Measurements from ENCODE around the gene KLRD1.

The KLRD1 gene, protein sequence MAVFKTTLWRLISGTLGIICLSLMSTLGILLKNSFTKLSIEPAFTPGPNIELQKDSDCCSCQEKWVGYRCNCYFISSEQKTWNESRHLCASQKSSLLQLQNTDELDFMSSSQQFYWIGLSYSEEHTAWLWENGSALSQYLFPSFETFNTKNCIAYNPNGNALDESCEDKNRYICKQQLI

DNA sequence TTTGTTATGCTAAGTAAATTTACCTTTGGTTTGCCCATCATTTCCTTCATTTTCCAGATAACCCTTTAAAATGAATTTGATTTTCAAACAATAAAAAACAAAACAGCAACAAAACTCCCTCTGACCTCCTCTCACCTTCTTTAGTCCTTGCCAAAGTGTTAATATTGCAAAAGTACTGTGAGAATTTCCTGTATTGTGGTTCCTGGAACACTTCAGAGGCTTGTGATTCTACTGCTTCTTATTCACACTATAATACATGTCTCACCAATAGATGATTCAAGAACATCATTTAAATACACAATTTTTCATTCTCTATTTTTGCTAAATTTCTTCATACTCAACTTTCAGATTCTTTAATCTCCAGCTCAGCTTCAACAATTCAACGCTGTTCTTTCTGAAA, at the start of gene KLRD1:
Gene KLRD1 (plus strand): TSS at position 241 of the 400 bp plus-strand sequence. CDS start 208 bp downstream, outside the sequence.
- no peak for DNase-seq
- TF ChIP-seq POLR2A (IDR thresholded peaks at IDR 0.05; ENCODE audit: low read length): no peak
- no peak for TF ChIP-seq GATA1 (IDR thresholded peaks at IDR 0.05; ENCODE audit: low read depth, low read length)

GRCh38 chr12:10260927-10261326, 46.7 kb upstream of the KLRD1 start:
- no peak for DNase-seq
- no peak for TF ChIP-seq GATA1 (IDR thresholded peaks at IDR 0.05; ENCODE audit: low read depth, low read length)
- TF ChIP-seq POLR2A (IDR thresholded peaks at IDR 0.05; ENCODE audit: low read length): no peak

- no peak for TF ChIP-seq GATA1 (IDR thresholded peaks at IDR 0.05; ENCODE audit: low read depth, low read length)
- TF ChIP-seq POLR2A (IDR thresholded peaks at IDR 0.05; ENCODE audit: low read length): no peak
- no peak for DNase-seq
These were observed 39.6 kb upstream of the KLRD1 start for GRCh38 chr12:10268037-10268436.

- TF ChIP-seq POLR2A (IDR thresholded peaks at IDR 0.05; ENCODE audit: low read length) (no peak), GATA1 (IDR thresholded peaks at IDR 0.05; ENCODE audit: low read depth, low read length) (no peak)
- no peak for DNase-seq
These were observed 35.2 kb upstream of the KLRD1 start for GRCh38 chr12:10272467-10272866.

GRCh38 chr12:10276774-10277173, 30.9 kb upstream of the KLRD1 start:
- TF ChIP-seq POLR2A (IDR thresholded peaks at IDR 0.05; ENCODE audit: low read length): no peak
- TF ChIP-seq GATA1 (IDR thresholded peaks at IDR 0.05; ENCODE audit: low read depth, low read length): no peak
- no peak for DNase-seq

DNA sequence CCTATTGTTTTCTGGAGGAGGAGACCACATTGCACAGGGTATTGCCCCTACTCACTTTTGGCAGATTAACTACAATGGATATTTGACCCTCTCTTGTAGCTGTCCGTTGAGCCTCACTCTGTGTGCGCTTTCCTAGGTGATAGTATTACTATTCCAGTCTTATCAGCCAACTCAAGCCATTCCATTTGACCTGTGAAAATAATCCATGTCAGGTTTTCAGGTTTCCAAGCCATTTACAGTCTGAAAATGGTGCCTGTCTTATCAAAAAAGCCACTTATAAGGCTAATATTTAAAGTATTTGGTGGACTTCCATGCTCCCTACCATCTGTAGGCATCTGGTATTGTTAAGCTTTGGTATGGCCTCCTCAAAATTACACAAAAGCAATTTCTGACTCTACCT, 29.6 kb upstream of the KLRD1 start:
- no peak for DNase-seq
- no peak for TF ChIP-seq GATA1 (IDR thresholded peaks at IDR 0.05; ENCODE audit: low read depth, low read length)

- no peak for DNase-seq
- TF ChIP-seq POLR2A (IDR thresholded peaks at IDR 0.05; ENCODE audit: low read length) (no peak), GATA1 (IDR thresholded peaks at IDR 0.05; ENCODE audit: low read depth, low read length) (no peak)
These were observed 27.7 kb upstream of the KLRD1 start for GRCh38 chr12:10279937-10280336.

GRCh38 chr12:10283027-10283426, 24.6 kb upstream of the KLRD1 start:
- DNase-seq: no peak
- no peak for TF ChIP-seq POLR2A (IDR thresholded peaks at IDR 0.05; ENCODE audit: low read length)
- TF ChIP-seq GATA1 (IDR thresholded peaks at IDR 0.05; ENCODE audit: low read depth, low read length): no peak

DNA sequence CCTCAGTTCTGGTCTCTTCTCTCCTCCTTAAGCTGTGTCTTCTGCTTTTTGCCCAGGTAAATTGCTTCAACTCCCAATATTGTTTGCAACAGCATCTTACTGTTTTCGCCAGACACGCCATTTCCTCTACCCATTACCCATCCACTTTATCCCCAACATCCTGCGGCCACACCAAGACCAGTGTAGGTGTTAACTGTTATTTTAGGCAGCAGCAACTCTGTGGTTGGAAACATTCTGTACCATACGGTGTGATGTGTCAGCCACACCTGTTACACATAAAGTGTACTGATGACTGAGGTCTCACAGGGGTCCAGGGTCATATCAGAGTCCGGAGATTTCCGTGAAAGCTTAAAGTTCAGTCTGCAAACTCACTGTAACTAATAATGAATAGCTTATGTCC, 21.8 kb upstream of the KLRD1 start:
- DNase-seq: no peak
- TF ChIP-seq POLR2A (IDR thresholded peaks at IDR 0.05; ENCODE audit: low read length): no peak
- no peak for TF ChIP-seq GATA1 (IDR thresholded peaks at IDR 0.05; ENCODE audit: low read depth, low read length)

DNA sequence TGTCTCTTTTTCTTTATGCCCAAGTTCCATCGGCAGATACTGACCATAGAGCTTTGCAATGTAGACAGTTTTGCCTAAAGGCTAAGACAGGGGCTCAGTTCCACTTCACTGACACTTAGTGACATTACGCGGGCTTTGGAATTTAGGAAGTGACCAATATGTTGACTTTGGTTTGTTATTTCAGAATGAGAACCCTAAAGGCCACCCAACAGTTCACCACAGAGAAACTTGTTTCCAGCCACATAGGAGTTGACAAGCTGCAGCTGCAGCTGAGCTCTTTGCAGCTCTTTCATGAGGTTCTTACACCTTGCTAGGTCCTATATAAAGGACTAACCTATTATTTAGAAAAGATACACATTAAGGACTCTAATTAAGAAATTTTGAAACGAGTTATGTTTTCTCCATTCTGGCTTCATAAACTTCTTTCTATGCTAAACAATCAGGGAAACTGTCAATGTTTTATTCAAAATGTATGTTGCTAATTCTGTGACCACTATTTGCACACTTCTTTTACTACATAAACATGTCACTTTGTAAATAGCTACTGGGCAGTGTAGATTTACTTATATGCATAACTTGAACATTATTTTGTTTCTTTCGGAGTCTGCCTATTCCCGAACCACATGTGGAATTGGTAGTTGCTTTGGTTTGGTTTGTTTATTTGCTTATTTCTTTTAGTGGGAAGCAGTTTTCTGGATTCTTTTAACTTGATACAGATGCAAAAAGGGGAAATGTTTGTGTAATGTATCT, 18.5 kb upstream of the KLRD1 start:
- DNase-seq: no peak
- TF ChIP-seq POLR2A (IDR thresholded peaks at IDR 0.05; ENCODE audit: low read length) (no peak), GATA1 (IDR thresholded peaks at IDR 0.05; ENCODE audit: low read depth, low read length) (no peak)

DNA sequence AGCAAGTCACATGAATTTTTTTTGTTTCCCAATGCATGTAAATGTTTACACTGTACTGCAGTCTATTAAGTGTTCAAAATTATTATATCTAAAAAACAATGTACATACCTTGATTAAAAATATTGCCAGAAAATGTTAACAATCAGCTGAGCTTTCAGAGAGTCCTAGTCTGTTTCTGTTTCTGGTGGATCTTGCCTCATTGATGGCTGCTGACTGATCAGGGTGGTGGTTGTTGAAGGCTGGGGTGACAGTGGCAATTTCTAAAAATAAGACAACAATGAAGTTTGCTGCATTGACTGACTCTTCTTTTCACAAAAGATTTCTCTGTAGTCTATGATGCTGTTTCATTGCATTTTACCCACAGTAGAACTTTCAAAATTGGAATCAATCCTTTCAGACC, 16.6 kb upstream of the KLRD1 start:
- DNase-seq: no peak
- TF ChIP-seq GATA1 (IDR thresholded peaks at IDR 0.05; ENCODE audit: low read depth, low read length) (no peak), POLR2A (IDR thresholded peaks at IDR 0.05; ENCODE audit: low read length) (no peak)

DNA sequence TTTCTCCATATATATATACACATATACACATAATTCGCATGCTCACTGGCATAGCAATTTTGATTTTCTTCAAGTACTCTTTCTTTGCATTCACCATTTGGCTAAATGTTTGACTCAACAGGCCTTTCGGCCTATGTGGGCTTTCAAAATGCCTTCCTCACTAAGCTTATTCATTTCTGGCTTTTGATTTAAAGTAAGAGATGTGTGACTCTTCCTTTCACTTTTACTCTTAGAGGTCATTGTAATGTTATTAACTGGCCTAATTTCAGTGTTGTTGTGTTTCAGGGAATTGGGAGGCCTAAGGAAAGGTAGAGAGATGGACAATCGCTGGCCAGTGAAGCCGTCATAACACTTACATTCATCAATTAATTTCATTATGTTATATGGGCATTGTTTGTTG, 14.5 kb upstream of the KLRD1 start:
- TF ChIP-seq GATA1 (IDR thresholded peaks at IDR 0.05; ENCODE audit: low read depth, low read length) (no peak), POLR2A (IDR thresholded peaks at IDR 0.05; ENCODE audit: low read length) (no peak)
- no peak for DNase-seq

DNA sequence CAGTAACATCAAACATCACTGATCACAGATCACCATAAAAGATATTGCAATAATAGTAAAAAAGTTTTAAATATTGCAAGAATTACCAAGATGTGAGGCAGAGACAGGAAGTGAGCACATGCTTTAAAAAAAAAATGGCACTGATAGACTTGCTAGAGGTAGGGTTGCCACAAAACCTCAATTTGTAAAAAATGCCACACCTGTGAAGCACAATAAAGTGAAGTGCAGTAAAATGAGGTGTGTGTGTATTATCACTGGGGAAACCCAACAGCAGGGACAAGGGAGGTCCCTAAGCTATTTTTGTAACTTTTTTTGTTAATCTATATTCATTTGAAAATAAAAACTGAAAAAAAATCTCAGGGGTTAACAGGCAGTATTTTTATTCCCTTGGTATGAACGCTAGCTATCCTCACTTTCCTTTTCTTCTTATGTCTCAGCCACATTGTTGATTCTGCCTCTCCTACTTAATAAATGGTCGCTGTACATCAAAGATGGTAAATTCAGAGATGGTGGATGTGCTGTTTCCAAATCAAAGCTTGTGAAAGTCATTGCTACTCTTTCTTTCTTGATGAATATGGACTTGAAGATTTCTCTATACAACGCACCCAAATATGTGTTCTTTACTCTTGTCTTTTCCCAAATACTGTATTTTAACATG, 14.0 kb upstream of the KLRD1 start:
- TF ChIP-seq GATA1 (IDR thresholded peaks at IDR 0.05; ENCODE audit: low read depth, low read length): no peak
- no peak for TF ChIP-seq POLR2A (IDR thresholded peaks at IDR 0.05; ENCODE audit: low read length)
- no peak for DNase-seq

DNA sequence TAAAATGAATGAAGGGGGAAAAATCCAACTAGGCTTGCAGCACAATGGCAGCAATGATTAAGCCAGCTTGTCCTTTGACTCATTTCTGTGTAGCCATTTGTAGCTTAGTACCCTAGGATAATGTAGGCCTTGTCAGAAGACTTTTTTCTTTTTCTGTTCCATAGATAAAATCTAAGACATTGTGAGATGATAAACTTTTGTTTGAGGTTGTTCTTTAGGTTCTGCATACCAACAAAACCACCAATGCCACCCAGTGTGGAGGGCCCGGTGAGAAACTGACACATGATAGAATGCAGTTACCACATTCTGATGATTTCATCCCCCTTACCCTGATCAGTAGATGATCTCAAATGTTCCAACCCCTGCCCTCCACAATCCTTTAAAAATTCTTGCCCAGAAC, 6.6 kb upstream of the KLRD1 start:
- no peak for TF ChIP-seq GATA1 (IDR thresholded peaks at IDR 0.05; ENCODE audit: low read depth, low read length)
- TF ChIP-seq POLR2A (IDR thresholded peaks at IDR 0.05; ENCODE audit: low read length): no peak
- no peak for DNase-seq

GRCh38 chr12:10304161-10304574, 3.5 kb upstream of the KLRD1 start:
- TF ChIP-seq GATA1 (IDR thresholded peaks at IDR 0.05; ENCODE audit: low read depth, low read length): no peak
- TF ChIP-seq POLR2A (IDR thresholded peaks at IDR 0.05; ENCODE audit: low read length): no peak

More at GRCh38 chr12:10304161-10304574, 3.5 kb upstream of the KLRD1 start:
- DNase-seq: no peak
